Stimulated activated CD4-positive, alpha-beta T cell treated with anti-CD3 and anti-CD28 coated beads, TNF-alpha, amount 100 ng/mL, for 24 hours (primary cell): Measurements from ENCODE around the gene TBC1D1.

ENCODE experiments used
- DNase-seq, 3 experiments: peaks; one replicate each; pipeline ENCODE4 v3.0.0-alpha.2; 2020; ENCODE audit warnings: low read depth in 3 of 3

The TBC1D1 gene

GRCh38 chr4:37990731-37991245 is 99.9 kb downstream of the TBC1D1 start:
- no peak for DNase-seq

- no peak for DNase-seq
Measured at GRCh38 chr4:37991623-37992410, 100.9 kb downstream of the TBC1D1 start.

GRCh38 chr4:37993806-37994205 is 102.9 kb downstream of the TBC1D1 start:
- no peak for DNase-seq

- no peak for DNase-seq
Measured at GRCh38 chr4:37994569-37994968, 103.7 kb downstream of the TBC1D1 start.

- DNase-seq = no peak
Measured at GRCh38 chr4:37995299-37995821, 104.5 kb downstream of the TBC1D1 start.

- no peak for DNase-seq
Measured at GRCh38 chr4:37995981-37996775, 105.3 kb downstream of the TBC1D1 start.

GRCh38 chr4:37998226-37998625 is 107.3 kb downstream of the TBC1D1 start:
- DNase-seq = no peak

GRCh38 chr4:37999000-37999716 is 108.3 kb downstream of the TBC1D1 start:
- no peak for DNase-seq

GRCh38 chr4:37999965-38000364 is 109.1 kb downstream of the TBC1D1 start:
- no peak for DNase-seq

- no peak for DNase-seq
Measured at GRCh38 chr4:38001927-38002326, 111.0 kb downstream of the TBC1D1 start.

- no peak for DNase-seq
Measured at GRCh38 chr4:38002451-38003071, 111.7 kb downstream of the TBC1D1 start.

GRCh38 chr4:38003102-38003501 is 112.2 kb downstream of the TBC1D1 start:
- DNase-seq = no peak

- DNase-seq = no peak
Measured at GRCh38 chr4:38003628-38004027, 112.7 kb downstream of the TBC1D1 start.

- no peak for DNase-seq
Measured at GRCh38 chr4:38004062-38004461, 113.2 kb downstream of the TBC1D1 start.

- DNase-seq = no peak
Measured at GRCh38 chr4:38004887-38005286, 114.0 kb downstream of the TBC1D1 start.

GRCh38 chr4:38005637-38006036 is 114.8 kb downstream of the TBC1D1 start:
- no peak for DNase-seq

- no peak for DNase-seq
Measured at GRCh38 chr4:38007645-38008044, 116.8 kb downstream of the TBC1D1 start.

- no peak for DNase-seq
Measured at GRCh38 chr4:38008571-38009021, 117.7 kb downstream of the TBC1D1 start.

- DNase-seq = no peak
Measured at GRCh38 chr4:38009421-38009820, 118.5 kb downstream of the TBC1D1 start.

GRCh38 chr4:38009949-38010348 is 119.1 kb downstream of the TBC1D1 start:
- DNase-seq = no peak

- DNase-seq = no peak
Measured at GRCh38 chr4:38011511-38012162, 120.8 kb downstream of the TBC1D1 start.
